Lower leg skin (tissue), 4 donors: ENCODE data around the gene SCN8A. TPM values are rescaled to one million over a fixed set of nuclear protein-coding genes. Genes with fewer than 3 reads are reported as not detected.

Experiments
- DNase-seq, 2 donors: peaks; one replicate each; pipeline ENCODE4 v3.0.0-alpha.2; 2019; ENCODE audit warnings: low spot score in 2 of 2
- H3K4me3 ChIP-seq: fragments of 200-600 bp; sonication (generic); 2 replicates; pipeline ENCODE4 v1.5.1; 2017; ENCODE audit warnings: mild to moderate bottlenecking, low read depth; ENCODE audit not compliant: poor library complexity, severe bottlenecking
- CTCF ChIP-seq, 3 donors: fragments of 450-650 bp; IDR thresholded peaks; one replicate each; pipeline ENCODE4 v1.5.1; 2016; ENCODE audit warnings: antibody characterized with exemption in 3 of 3, mild to moderate bottlenecking in 3 of 3, moderate library complexity in 2 of 3
- POLR2A ChIP-seq, 2 donors: fragments of 450-650 bp; IDR thresholded peaks; one replicate each; pipeline ENCODE4 v1.6.1; 2016 to 2017; ENCODE audit warnings: antibody characterized with exemption in 2 of 2, mild to moderate bottlenecking in 1 of 2, moderate library complexity in 1 of 2
- WGBS, 2 donors: methylation state at CpG; one replicate each; pipeline ENCODE4 v1.1.5; 2018; 5-methylcytosine and 5-hydroxymethylcytosine counted together
- intact Hi-C: fragments of 100-400 bp; cut with DNase I; formaldehyde crosslinking; loops from one replicate; pipeline ENCODE4 v1.15.0; 2023; ENCODE audit warnings: low total_unique reads
- total RNA-seq, 4 donors: library from RNA; depleted of rRNA; stranded (reverse); fragments of >200 nt; gene quantifications; one replicate each; pipeline ENCODE4 v1.1.0, GENCODE V29; 2016

The SCN8A gene
- total RNA-seq, 4 donors from 2014 or later, result 0.42 to 0.80 (median 0.65) TPM

GRCh38 chr12:51706206-51706605 is 115.2 kb downstream of the SCN8A start:
- intact Hi-C loops, result no loop called here
- DNase-seq, result no peak
- TF ChIP-seq CTCF (IDR thresholded peaks at IDR 0.05) (no peak), POLR2A (IDR thresholded peaks at IDR 0.05) (no peak)
- H3K4me3 ChIP-seq, result no peak overlapping the region
- 81 to 91% methylated on average over 3 of the region's 3 CpGs for whole genome bisulfite sequencing, 2 donors

- H3K4me3 ChIP-seq, result no peak overlapping the region
- no peak for DNase-seq
- WGBS, 2 donors, result 84 to 86% methylated on average over 2 of the region's 2 CpGs
- intact Hi-C loops, result no loop called here
- TF ChIP-seq CTCF (IDR thresholded peaks at IDR 0.05) (no peak), POLR2A (IDR thresholded peaks at IDR 0.05) (no peak)
These were observed 123.6 kb downstream of the SCN8A start for GRCh38 chr12:51714666-51715065.

- 86 to 94% methylated on average over 3 of the region's 3 CpGs for WGBS, 2 donors
- intact Hi-C loops, result no loop called here
- no peak overlapping the region for H3K4me3 ChIP-seq
- DNase-seq, result no peak
- TF ChIP-seq POLR2A (IDR thresholded peaks at IDR 0.05) (no peak), CTCF (IDR thresholded peaks at IDR 0.05) (no peak)
These were observed 126.4 kb downstream of the SCN8A start for GRCh38 chr12:51717326-51717925.

GRCh38 chr12:51721282-51721940 is 130.4 kb downstream of the SCN8A start:
- WGBS, 2 donors, result 36 to 44% methylated on average over 44 of the region's 44 CpGs
- no peak for DNase-seq
- no peak overlapping the region for H3K4me3 ChIP-seq
- TF ChIP-seq CTCF (IDR thresholded peaks at IDR 0.05) (no peak), POLR2A (IDR thresholded peaks at IDR 0.05) (no peak)
- intact Hi-C loops, result no loop called here

- TF ChIP-seq POLR2A (IDR thresholded peaks at IDR 0.05), result no peak
- no peak for TF ChIP-seq CTCF (IDR thresholded peaks at IDR 0.05)
- intact Hi-C loops, result no loop called here
These were observed 131.4 kb downstream of the SCN8A start for GRCh38 chr12:51722431-51722830.

GRCh38 chr12:51726161-51726560 is 135.1 kb downstream of the SCN8A start:
- TF ChIP-seq CTCF (IDR thresholded peaks at IDR 0.05) (no peak), POLR2A (IDR thresholded peaks at IDR 0.05) (no peak)
- intact Hi-C loops, result no loop called here
- 94 to 97% methylated on average over 1 of the region's 1 CpG for whole genome bisulfite sequencing, 2 donors

More at GRCh38 chr12:51722431-51722830, 131.4 kb downstream of the SCN8A start:
- no peak for DNase-seq
- no peak overlapping the region for H3K4me3 ChIP-seq

More at GRCh38 chr12:51726161-51726560, 135.1 kb downstream of the SCN8A start:
- DNase-seq, result no peak
- H3K4me3 ChIP-seq, result no peak overlapping the region
